Liver (tissue), 3 donors: ENCODE data around the gene ACTR2.

Source experiments
- CTCF ChIP-seq: fragments of 150-350 bp; IDR thresholded peaks from 2 replicates; pipeline ENCODE4 v1.5.1; 2017; ENCODE audit warnings: improper control_type of control experiment, low read depth, low read length; ENCODE audit not compliant: missing input control
- EGR1 ChIP-seq, 2 donors: IDR thresholded peaks; 2 replicates each; pipeline ENCODE4 v1.6.1; 2016 to 2018; ENCODE audit warnings: antibody characterized with exemption in 2 of 2, low read depth in 2 of 2
- FOXA1 ChIP-seq: IDR thresholded peaks from 2 replicates; pipeline ENCODE4 v1.6.1; 2016; ENCODE audit warnings: antibody characterized with exemption
- GABPA ChIP-seq, 2 donors: IDR thresholded peaks in 1 of 2; conservative IDR thresholded peaks in 1 of 2; 2 replicates each; pipeline ENCODE4 v1.6.1; 2016; ENCODE audit warnings: antibody characterized with exemption in 2 of 2, mild to moderate bottlenecking in 1 of 2, moderate library complexity in 1 of 2
- HNF4A ChIP-seq, 2 donors: conservative IDR thresholded peaks; 2 replicates each; pipeline ENCODE4 v1.6.1; 2016; ENCODE audit warnings: antibody characterized with exemption in 2 of 2, mild to moderate bottlenecking in 2 of 2
- JUND ChIP-seq, 2 donors: IDR thresholded peaks; 2 replicates each; pipeline ENCODE4 v1.6.1; 2016; ENCODE audit warnings: antibody characterized with exemption in 2 of 2
- MAX ChIP-seq: IDR thresholded peaks from 2 replicates; pipeline ENCODE4 v1.6.1; 2016; ENCODE audit warnings: antibody characterized with exemption
- RAD21 ChIP-seq, 2 donors: IDR thresholded peaks; 2 replicates each; pipeline ENCODE4 v1.6.1; 2016; ENCODE audit warnings: antibody characterized with exemption in 2 of 2, mild to moderate bottlenecking in 2 of 2
- REST ChIP-seq: IDR thresholded peaks from 2 replicates; pipeline ENCODE4 v1.6.1; 2016; ENCODE audit warnings: antibody characterized with exemption, mild to moderate bottlenecking
- RXRA ChIP-seq, 2 donors: IDR thresholded peaks; 2 replicates each; pipeline ENCODE4 v1.6.1; 2017 to 2018; ENCODE audit warnings: antibody characterized with exemption in 2 of 2, mild to moderate bottlenecking in 1 of 2
- SP1 ChIP-seq: IDR thresholded peaks from 2 replicates; pipeline ENCODE4 v1.6.1; 2018; ENCODE audit warnings: antibody characterized with exemption, mild to moderate bottlenecking
- TAF1 ChIP-seq: conservative IDR thresholded peaks from 2 replicates; pipeline ENCODE4 v1.6.1; 2016; ENCODE audit warnings: antibody characterized with exemption, mild to moderate bottlenecking
- YY1 ChIP-seq: IDR thresholded peaks from 2 replicates; pipeline ENCODE4 v1.6.1; 2016; ENCODE audit warnings: antibody characterized with exemption, mild to moderate bottlenecking
- ZBTB33 ChIP-seq: IDR thresholded peaks from 2 replicates; pipeline ENCODE4 v1.6.1; 2016; ENCODE audit warnings: antibody characterized with exemption
- donor health status: healthy.
- donor health status: healthy.

GRCh38 chr2:65317841-65318240 lies 90.2 kb downstream of the ACTR2 start:
- no peak for TF ChIP-seq RXRA (IDR thresholded peaks at IDR 0.05)
- TF ChIP-seq CTCF, result no peak
- no peak for TF ChIP-seq REST
- TF ChIP-seq MAX, result no peak
- no peak for TF ChIP-seq TAF1
- TF ChIP-seq HNF4A (conservative IDR thresholded peaks at IDR 0.05), result no peak
- no peak for TF ChIP-seq GABPA (IDR thresholded peaks at IDR 0.05 in 1 of 2, conservative IDR thresholded peaks at IDR 0.05 in 1 of 2)
- TF ChIP-seq ZBTB33, result no peak
- no peak for TF ChIP-seq YY1
- no peak for TF ChIP-seq SP1
- TF ChIP-seq RAD21 (IDR thresholded peaks at IDR 0.05), result no peak
- no peak for TF ChIP-seq FOXA1
- TF ChIP-seq EGR1 (IDR thresholded peaks at IDR 0.05; ENCODE audit: low read depth in 2 of 2), result no peak
- no peak for TF ChIP-seq JUND (IDR thresholded peaks at IDR 0.05)
